Osteocyte (in vitro differentiated cells): ENCODE measurements around the gene AQP3. TPM values are rescaled to one million over a fixed set of nuclear protein-coding genes. Genes with fewer than 3 reads are reported as not detected.

ENCODE experiments used
- DNase-seq: peaks from one replicate; pipeline ENCODE4 v3.0.0; 2021; ENCODE audit warnings: mixed read lengths; ENCODE audit not compliant: unreplicated experiment; ENCODE audit errors: extremely low spot score
- H3K27ac Mint-ChIP-seq: one replicate; pipeline ENCODE4 v1.8.0; 2021; ENCODE audit warnings: mild to moderate bottlenecking, mixed read lengths; ENCODE audit not compliant: unreplicated experiment
- H3K27me3 Mint-ChIP-seq: one replicate; pipeline ENCODE4 v1.8.0; 2021; ENCODE audit warnings: mixed read lengths; ENCODE audit not compliant: unreplicated experiment
- H3K36me3 Mint-ChIP-seq: one replicate; pipeline ENCODE4 v1.8.0; 2021; ENCODE audit warnings: mixed read lengths; ENCODE audit not compliant: unreplicated experiment
- H3K4me1 Mint-ChIP-seq: one replicate; pipeline ENCODE4 v1.8.0; 2021; ENCODE audit warnings: mixed read lengths; ENCODE audit not compliant: unreplicated experiment
- H3K4me3 Mint-ChIP-seq: one replicate; pipeline ENCODE4 v1.8.0; 2021; ENCODE audit warnings: mild to moderate bottlenecking, moderate library complexity, mixed read lengths; ENCODE audit not compliant: unreplicated experiment
- H3K9me3 Mint-ChIP-seq: one replicate; pipeline ENCODE4 v1.8.0; 2021; ENCODE audit warnings: mixed read lengths; ENCODE audit not compliant: unreplicated experiment
- total RNA-seq: library from RNA; stranded (reverse); gene quantifications from 2 replicates; pipeline ENCODE4 v1.2.1, GENCODE V29; 2021
- TF ChIP-seq, protein P1 (sequence below): fragments of 200-600 bp; sonication (generic); IDR thresholded peaks from 2 replicates; pipeline ENCODE4 v1.5.0; 2021; ENCODE audit warnings: antibody characterized with exemption, mild to moderate bottlenecking, moderate library complexity

The AQP3 gene
- total RNA-seq, 1 donor from 2014 or later: 0.86 TPM

DNA sequence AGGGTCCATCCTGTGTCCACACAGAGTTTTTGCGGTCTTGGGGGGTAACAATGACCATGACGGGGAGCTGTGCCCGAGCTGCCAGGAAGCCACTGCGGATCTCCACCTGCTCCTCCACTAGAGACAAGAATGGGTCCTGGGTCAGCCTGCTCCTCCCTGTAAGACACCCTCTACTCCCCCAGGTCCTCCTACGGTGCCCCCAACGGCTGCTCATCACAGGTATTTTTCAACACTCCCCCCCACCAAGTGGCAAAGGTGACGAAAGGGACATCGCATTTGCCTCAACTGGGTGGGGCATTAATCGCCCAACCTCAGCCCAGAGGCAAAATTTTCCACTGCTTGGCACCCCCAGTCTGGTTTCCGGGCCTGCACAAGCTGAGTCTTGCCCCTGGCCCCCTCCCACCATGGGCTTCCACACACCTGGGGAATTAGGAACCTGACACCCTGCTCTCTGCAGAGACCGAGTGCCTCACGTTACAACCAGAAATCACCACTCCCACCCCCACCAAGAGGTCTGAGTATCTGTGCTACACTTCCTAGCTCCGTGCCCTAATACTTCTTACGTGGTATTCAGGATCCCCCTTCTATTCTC lies 16.7 kb upstream of the AQP3 start:
- H3K4me1 Mint-ChIP-seq: no peaks in the 10 kb centered on the region
- H3K27ac Mint-ChIP-seq: no peak overlapping the region
- no peak for DNase-seq
- TF ChIP-seq, protein P1, sequence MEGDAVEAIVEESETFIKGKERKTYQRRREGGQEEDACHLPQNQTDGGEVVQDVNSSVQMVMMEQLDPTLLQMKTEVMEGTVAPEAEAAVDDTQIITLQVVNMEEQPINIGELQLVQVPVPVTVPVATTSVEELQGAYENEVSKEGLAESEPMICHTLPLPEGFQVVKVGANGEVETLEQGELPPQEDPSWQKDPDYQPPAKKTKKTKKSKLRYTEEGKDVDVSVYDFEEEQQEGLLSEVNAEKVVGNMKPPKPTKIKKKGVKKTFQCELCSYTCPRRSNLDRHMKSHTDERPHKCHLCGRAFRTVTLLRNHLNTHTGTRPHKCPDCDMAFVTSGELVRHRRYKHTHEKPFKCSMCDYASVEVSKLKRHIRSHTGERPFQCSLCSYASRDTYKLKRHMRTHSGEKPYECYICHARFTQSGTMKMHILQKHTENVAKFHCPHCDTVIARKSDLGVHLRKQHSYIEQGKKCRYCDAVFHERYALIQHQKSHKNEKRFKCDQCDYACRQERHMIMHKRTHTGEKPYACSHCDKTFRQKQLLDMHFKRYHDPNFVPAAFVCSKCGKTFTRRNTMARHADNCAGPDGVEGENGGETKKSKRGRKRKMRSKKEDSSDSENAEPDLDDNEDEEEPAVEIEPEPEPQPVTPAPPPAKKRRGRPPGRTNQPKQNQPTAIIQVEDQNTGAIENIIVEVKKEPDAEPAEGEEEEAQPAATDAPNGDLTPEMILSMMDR: no peak
- peaks cover 38% of the 10 kb centered on the region for H3K36me3 Mint-ChIP-seq
- H3K9me3 Mint-ChIP-seq: no peaks in the 10 kb centered on the region
- no peaks in the 10 kb centered on the region for H3K27me3 Mint-ChIP-seq
- H3K4me3 Mint-ChIP-seq: no peak overlapping the region

DNA sequence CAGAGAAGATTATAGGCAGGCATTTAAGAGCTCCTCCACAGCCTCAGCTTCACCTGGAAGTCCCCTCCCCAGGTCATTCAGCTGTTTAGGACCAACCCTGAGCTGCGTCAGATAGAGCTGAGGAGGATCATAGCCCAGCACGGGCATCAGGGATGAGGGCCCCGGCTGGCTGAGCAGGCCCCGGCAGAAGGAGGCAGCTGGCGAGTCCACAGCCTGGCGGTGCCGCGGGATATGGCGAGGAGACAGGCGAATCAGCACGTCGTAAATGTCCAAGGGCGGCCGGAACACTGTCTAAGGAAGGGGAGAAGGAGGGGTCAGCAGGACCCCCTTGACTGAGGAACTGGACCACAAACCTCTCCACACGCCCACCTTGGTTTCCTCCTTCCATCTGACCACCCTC lies 15.8 kb upstream of the AQP3 start:
- Mint-ChIP-seq H3K27ac (no peak overlapping the region), H3K4me1 (no peaks in the 10 kb centered on the region)

DNA sequence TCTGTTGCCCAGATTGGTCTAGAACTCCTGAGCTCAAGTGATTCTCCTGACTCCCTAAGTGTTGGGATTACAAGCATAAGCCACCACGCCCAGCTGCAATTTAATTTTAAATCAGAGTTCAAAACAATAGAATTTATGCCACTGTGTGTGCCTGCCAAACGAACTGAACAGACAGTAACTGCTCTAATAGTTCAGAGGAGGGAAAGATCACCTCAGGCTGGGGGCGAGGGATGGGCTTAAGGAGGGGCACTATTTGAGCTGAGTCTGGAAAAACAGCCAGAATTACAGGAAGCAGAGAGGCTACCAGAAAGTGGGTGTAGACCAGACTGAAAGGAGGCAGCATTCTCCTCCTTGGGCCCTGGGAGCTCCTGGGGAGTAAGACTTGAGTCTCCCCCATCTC lies 14.1 kb upstream of the AQP3 start:
- TF ChIP-seq, protein P1: no peak
- no peaks in the 10 kb centered on the region for H3K27me3 Mint-ChIP-seq
- peaks cover 29% of the 10 kb centered on the region for H3K36me3 Mint-ChIP-seq
- DNase-seq: no peak
- H3K27ac Mint-ChIP-seq: no peak overlapping the region
- H3K4me3 Mint-ChIP-seq: no peak overlapping the region
- no peaks in the 10 kb centered on the region for H3K4me1 Mint-ChIP-seq
- no peaks in the 10 kb centered on the region for H3K9me3 Mint-ChIP-seq

More for the DNA sequence above, 15.8 kb upstream of the AQP3 start:
- Mint-ChIP-seq H3K4me3 (no peak overlapping the region), H3K27me3 (no peaks in the 10 kb centered on the region), H3K9me3 (no peaks in the 10 kb centered on the region), H3K36me3 (peaks cover 34% of the 10 kb centered on the region)
- DNase-seq: no peak
- TF ChIP-seq, protein P1: no peak

DNA sequence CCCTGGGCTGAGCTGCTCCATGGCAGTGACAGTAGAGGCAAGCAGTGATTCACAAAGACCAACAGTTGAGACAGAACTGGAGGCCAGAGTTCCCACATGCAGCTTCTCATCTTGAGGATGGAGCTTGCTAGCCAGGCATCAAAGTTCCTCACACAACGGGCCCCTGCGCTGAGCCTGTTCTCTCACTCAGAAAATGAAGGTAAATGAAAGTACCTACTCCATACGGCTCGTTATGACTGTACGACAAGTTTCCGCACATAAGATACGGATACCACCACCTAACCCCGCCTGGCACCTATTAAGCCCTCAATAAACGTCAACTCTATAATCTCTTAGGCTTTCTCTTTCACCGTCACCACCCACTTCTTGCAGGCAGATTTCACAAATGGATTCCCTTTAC lies 13.5 kb upstream of the AQP3 start:
- TF ChIP-seq, protein P1: no peak
- H3K27me3 Mint-ChIP-seq: no peaks in the 10 kb centered on the region
- DNase-seq: no peak
- H3K4me1 Mint-ChIP-seq: no peaks in the 10 kb centered on the region
- H3K9me3 Mint-ChIP-seq: no peaks in the 10 kb centered on the region
- peaks cover 26% of the 10 kb centered on the region for H3K36me3 Mint-ChIP-seq
- no peak overlapping the region for H3K27ac Mint-ChIP-seq
- no peak overlapping the region for H3K4me3 Mint-ChIP-seq

DNA sequence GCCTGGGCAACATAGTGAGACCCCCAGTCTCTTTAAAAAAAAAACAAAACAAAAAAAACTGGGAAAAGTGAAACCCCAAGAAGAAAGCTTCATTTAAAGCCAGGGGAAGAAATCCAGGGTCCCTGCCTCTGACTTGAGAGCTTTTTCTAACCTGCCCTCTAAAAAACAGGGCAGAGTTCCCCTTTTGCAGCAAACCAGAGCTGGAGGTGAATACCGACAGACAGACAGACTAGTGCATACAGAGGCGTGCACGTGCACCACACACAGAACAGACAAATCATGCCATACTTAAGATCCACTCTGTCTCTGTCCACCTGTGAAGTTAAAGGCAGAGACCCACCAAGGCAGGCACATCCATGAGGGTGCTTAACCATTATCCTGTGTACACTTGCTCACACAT lies 11.7 kb upstream of the AQP3 start:
- Mint-ChIP-seq H3K27ac (no peak overlapping the region), H3K4me3 (no peak overlapping the region), H3K27me3 (no peaks in the 10 kb centered on the region), H3K4me1 (no peaks in the 10 kb centered on the region), H3K36me3 (peaks cover 13% of the 10 kb centered on the region), H3K9me3 (no peaks in the 10 kb centered on the region)
- DNase-seq: no peak
- TF ChIP-seq, protein P1: no peak
